WTC11 (cell line): ENCODE results near the gene SEZ6. TPM values are rescaled to one million over a fixed set of nuclear protein-coding genes. Genes with fewer than 3 reads are reported as not detected.

ENCODE experiments used
- ATAC-seq: fragments of 200-7000 bp; cut with Tn5 transposase; 2 replicates; pipeline ENCODE4 v1.10.0; 2021; ENCODE audit warnings: mild to moderate bottlenecking, moderate library complexity
- CTCF ChIA-PET: fragments of 300-600 bp; sonication (Branson Sonifier 250); formaldehyde crosslinking; loops from one replicate; lab custom pipeline; 2021; ENCODE audit warnings: antibody characterized with exemption; lab: Charles Lee
- POLR2A ChIA-PET: fragments of 350-600 bp; sonication (Branson Sonifier 250); formaldehyde crosslinking; loops from one replicate; lab custom pipeline; 2021; ENCODE audit warnings: antibody characterized with exemption; lab: Charles Lee
- DNase-seq: peaks from one replicate; pipeline ENCODE4 v3.0.0; 2021; ENCODE audit warnings: low spot score
- H3K27ac Mint-ChIP-seq: 2 replicates; pipeline ENCODE4 v1.8.0; 2021; ENCODE audit warnings: mixed read lengths
- H3K27me3 Mint-ChIP-seq: 2 replicates; pipeline ENCODE4 v1.8.0; 2021; ENCODE audit warnings: low read depth, mild to moderate bottlenecking, moderate library complexity, mixed read lengths
- H3K36me3 Mint-ChIP-seq: 2 replicates; pipeline ENCODE4 v1.8.0; 2021; ENCODE audit warnings: mixed read lengths
- H3K4me1 Mint-ChIP-seq: 2 replicates; pipeline ENCODE4 v1.8.0; 2022; ENCODE audit warnings: mixed read lengths
- H3K4me3 Mint-ChIP-seq: 2 replicates; pipeline ENCODE4 v1.8.0; 2021; ENCODE audit warnings: mild to moderate bottlenecking, moderate library complexity, mixed read lengths
- H3K9me3 Mint-ChIP-seq: 2 replicates; pipeline ENCODE4 v1.8.0; 2021; ENCODE audit warnings: mixed read lengths
- ATF1 ChIP-seq: sonication (generic); formaldehyde crosslinking; IDR thresholded peaks from 2 replicates; pipeline ENCODE4 v1.8.1; 2023; ENCODE audit warnings: mild to moderate bottlenecking, moderate library complexity, missing genetic modification reagents
- CBFB ChIP-seq: sonication (generic); formaldehyde crosslinking; IDR thresholded peaks from 2 replicates; pipeline ENCODE4 v1.8.1; 2022; ENCODE audit warnings: mild to moderate bottlenecking, low read depth, missing genetic modification reagents
- ELF4 ChIP-seq: sonication (generic); formaldehyde crosslinking; IDR thresholded peaks from 2 replicates; pipeline ENCODE4 v1.8.1; 2022; ENCODE audit warnings: low read depth, mild to moderate bottlenecking, moderate library complexity, missing genetic modification reagents
- FOXJ3 ChIP-seq: sonication (generic); formaldehyde crosslinking; IDR thresholded peaks from 2 replicates; pipeline ENCODE4 v1.9.0; 2021; ENCODE audit warnings: missing genetic modification reagents, mild to moderate bottlenecking, borderline replicate concordance
- GRHL2 ChIP-seq: fragments of 250-450 bp; sonication (Bioruptor Pico); IDR thresholded peaks from 2 replicates; pipeline ENCODE4 v1.8.0; 2022; ENCODE audit warnings: mild to moderate bottlenecking, moderate library complexity; ENCODE audit not compliant: insufficient replicate concordance, severe bottlenecking
- JUN ChIP-seq: sonication (generic); formaldehyde crosslinking; IDR thresholded peaks from 2 replicates; pipeline ENCODE4 v1.8.0; 2023; ENCODE audit warnings: mild to moderate bottlenecking, missing genetic modification reagents
- NFE2L1 ChIP-seq: sonication (generic); formaldehyde crosslinking; IDR thresholded peaks from 2 replicates; pipeline ENCODE4 v1.8.1; 2023; ENCODE audit warnings: missing genetic modification reagents
- NFYB ChIP-seq: sonication (generic); formaldehyde crosslinking; conservative IDR thresholded peaks from 2 replicates; pipeline ENCODE4 v1.8.0; 2022; ENCODE audit warnings: low read depth, missing genetic modification reagents
- NR1H2 ChIP-seq: sonication (generic); formaldehyde crosslinking; IDR thresholded peaks from 2 replicates; pipeline ENCODE4 v1.9.0; 2021; ENCODE audit warnings: mild to moderate bottlenecking, moderate library complexity, missing genetic modification reagents
- NR2C2 ChIP-seq: sonication (generic); formaldehyde crosslinking; IDR thresholded peaks from 2 replicates; pipeline ENCODE4 v1.8.0; 2022; ENCODE audit warnings: mild to moderate bottlenecking, missing genetic modification reagents
- SOX15 ChIP-seq: fragments of 250-450 bp; sonication (Bioruptor Pico); IDR thresholded peaks from 2 replicates; pipeline ENCODE4 v1.9.0; 2021; ENCODE audit warnings: mild to moderate bottlenecking
- TP53 ChIP-seq: sonication (generic); formaldehyde crosslinking; IDR thresholded peaks from 2 replicates; pipeline ENCODE4 v1.8.1; 2023; ENCODE audit warnings: mild to moderate bottlenecking, missing genetic modification reagents
- ZNF232 ChIP-seq: sonication (generic); formaldehyde crosslinking; IDR thresholded peaks from 2 replicates; pipeline ENCODE4 v1.8.0; 2022; ENCODE audit warnings: mild to moderate bottlenecking, missing genetic modification reagents
- ZNF396 ChIP-seq: fragments of 250-450 bp; sonication (Bioruptor Pico); IDR thresholded peaks from 2 replicates; pipeline ENCODE4 v1.8.0; 2021; ENCODE audit warnings: mild to moderate bottlenecking, moderate library complexity, borderline replicate concordance
- total RNA-seq: library from RNA; stranded (reverse); gene quantifications from 3 replicates; pipeline ENCODE4 v1.2.3, GENCODE V29; 2021
- TF ChIP-seq, protein P1 (sequence below): sonication (generic); formaldehyde crosslinking; IDR thresholded peaks from 2 replicates; pipeline ENCODE4 v1.8.1; 2023; ENCODE audit warnings: mild to moderate bottlenecking, missing genetic modification reagents
- TF ChIP-seq, protein P2 (sequence below): sonication (generic); formaldehyde crosslinking; IDR thresholded peaks from 2 replicates; pipeline ENCODE4 v1.8.0; 2023; ENCODE audit warnings: missing genetic modification reagents
- TF ChIP-seq, protein P3 (sequence below): fragments of 250-450 bp; sonication (Bioruptor Pico); IDR thresholded peaks from 2 replicates; pipeline ENCODE4 v1.9.0; 2021; ENCODE audit warnings: moderate library complexity, mild to moderate bottlenecking, inconsistent platforms, borderline replicate concordance

The SEZ6 gene
- total RNA-seq, 1 experiment from 2014 or later = 3.0 TPM

DNA sequence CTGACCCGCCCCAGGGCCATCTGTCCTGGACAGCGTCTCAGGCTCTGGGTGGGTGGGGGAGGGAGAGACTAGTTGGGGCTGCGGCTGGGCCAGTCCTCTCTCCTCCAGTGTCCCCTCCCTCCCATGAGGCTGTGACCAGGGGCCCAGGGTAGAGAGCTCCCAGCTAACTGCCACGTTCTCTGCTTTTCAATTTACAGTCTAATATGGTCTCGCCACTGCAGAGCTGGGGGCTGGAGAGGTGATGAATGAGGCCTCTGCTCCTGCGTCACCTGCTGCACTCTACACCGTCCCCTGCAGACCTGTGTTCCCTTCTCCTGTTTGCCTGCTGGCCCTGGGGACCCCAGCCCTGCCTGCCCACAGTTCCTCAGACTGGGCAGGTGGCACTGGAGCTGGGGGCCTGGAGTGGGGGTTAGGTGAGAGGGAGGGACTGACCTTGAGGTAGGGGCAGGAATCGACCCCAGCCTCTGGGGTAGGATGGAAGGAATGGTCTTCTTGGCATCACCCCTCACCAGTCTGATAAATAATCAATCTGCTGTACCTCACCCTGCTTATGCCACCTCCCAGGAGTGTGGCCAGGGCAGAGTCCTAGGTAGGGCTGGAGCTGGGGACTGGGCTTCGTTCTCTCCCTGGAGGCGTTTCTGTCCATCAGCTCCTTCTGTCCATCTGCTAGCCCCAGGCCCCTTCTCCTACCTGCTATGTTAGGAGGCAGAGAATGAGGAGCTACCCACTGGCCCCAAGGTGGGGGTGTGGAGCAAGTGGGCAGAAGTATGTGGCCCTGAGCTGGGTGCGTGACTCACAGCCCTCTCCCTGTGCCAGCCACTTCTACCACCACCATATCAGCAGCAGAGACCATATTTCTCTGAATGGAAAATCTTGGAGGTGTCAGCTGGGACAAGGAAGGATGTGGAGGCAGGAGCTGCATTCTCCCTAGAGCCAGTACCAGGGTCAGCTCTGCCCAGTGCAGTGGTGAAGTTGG is 12.9 kb downstream of the SEZ6 start:
- H3K4me1 Mint-ChIP-seq = peaks cover 18% of the 10 kb centered on the region
- POLR2A ChIA-PET = interaction anchor here (1.2 kb wide), 1 partner anchor 12 kb away, joined by 4 read pairs; no protein-coding TSS in a partner anchor
- no peak for TF ChIP-seq CBFB (CRISPR knock-in tag)
- TF ChIP-seq SOX15 (CRISPR knock-in tag) = no peak
- TF ChIP-seq, protein P1, sequence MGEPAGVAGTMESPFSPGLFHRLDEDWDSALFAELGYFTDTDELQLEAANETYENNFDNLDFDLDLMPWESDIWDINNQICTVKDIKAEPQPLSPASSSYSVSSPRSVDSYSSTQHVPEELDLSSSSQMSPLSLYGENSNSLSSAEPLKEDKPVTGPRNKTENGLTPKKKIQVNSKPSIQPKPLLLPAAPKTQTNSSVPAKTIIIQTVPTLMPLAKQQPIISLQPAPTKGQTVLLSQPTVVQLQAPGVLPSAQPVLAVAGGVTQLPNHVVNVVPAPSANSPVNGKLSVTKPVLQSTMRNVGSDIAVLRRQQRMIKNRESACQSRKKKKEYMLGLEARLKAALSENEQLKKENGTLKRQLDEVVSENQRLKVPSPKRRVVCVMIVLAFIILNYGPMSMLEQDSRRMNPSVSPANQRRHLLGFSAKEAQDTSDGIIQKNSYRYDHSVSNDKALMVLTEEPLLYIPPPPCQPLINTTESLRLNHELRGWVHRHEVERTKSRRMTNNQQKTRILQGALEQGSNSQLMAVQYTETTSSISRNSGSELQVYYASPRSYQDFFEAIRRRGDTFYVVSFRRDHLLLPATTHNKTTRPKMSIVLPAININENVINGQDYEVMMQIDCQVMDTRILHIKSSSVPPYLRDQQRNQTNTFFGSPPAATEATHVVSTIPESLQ (CRISPR knock-in tag) = no peak
- TF ChIP-seq ATF1 (CRISPR knock-in tag) = no peak
- TF ChIP-seq ZNF396 (CRISPR knock-in tag) = no peak
- no peak for TF ChIP-seq NFE2L1
- no peak overlapping the region for H3K4me3 Mint-ChIP-seq
- no peak for ATAC-seq
- DNase-seq = no peak
- CTCF ChIA-PET = interaction anchor here (0.7 to 3.1 kb wide), 10 partner anchors 9 to 123 kb away, joined by 3 to 28 read pairs (median 4); no protein-coding TSS in a partner anchor
- H3K36me3 Mint-ChIP-seq = no peaks in the 10 kb centered on the region
- H3K9me3 Mint-ChIP-seq = no peaks in the 10 kb centered on the region
- no peak overlapping the region for H3K27ac Mint-ChIP-seq
- peaks cover 23% of the 10 kb centered on the region for H3K27me3 Mint-ChIP-seq

DNA sequence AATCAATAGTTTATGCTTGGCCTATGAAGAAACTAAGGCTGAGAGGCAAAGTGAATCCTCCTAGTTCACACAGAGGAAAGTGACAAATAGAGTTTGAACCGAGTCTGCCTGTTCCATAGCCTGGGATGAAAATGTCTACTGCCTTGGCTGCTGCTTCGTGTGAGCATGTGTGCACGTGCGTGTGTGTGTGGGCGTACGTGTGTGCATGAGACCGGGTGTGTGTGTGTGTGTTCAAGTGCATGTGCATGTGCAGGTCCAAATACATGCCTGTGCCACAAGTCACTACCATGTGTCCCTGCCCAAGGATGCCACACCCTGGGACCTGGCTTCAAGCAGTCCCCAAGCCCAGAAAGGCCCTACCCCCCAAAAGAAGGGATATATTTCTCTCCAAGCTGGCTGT is 13.6 kb downstream of the SEZ6 start:
- no peak for ATAC-seq
- no peaks in the 10 kb centered on the region for H3K36me3 Mint-ChIP-seq
- no peak overlapping the region for H3K27ac Mint-ChIP-seq
- peaks cover 24% of the 10 kb centered on the region for H3K27me3 Mint-ChIP-seq
- CTCF ChIA-PET = interaction anchor here (1.2 to 3.1 kb wide), 4 partner anchors 18 to 124 kb away, joined by 3 to 28 read pairs (median 7); no protein-coding TSS in a partner anchor
- POLR2A ChIA-PET = interaction anchor here (1.2 kb wide), 1 partner anchor 12 kb away, joined by 4 read pairs; no protein-coding TSS in a partner anchor
- H3K4me3 Mint-ChIP-seq = no peak overlapping the region
- TF ChIP-seq ELF4 (CRISPR knock-in tag) = no peak
- TF ChIP-seq, protein P2, sequence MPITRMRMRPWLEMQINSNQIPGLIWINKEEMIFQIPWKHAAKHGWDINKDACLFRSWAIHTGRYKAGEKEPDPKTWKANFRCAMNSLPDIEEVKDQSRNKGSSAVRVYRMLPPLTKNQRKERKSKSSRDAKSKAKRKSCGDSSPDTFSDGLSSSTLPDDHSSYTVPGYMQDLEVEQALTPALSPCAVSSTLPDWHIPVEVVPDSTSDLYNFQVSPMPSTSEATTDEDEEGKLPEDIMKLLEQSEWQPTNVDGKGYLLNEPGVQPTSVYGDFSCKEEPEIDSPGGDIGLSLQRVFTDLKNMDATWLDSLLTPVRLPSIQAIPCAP (CRISPR knock-in tag) = no peak
- TF ChIP-seq FOXJ3 (CRISPR knock-in tag) = no peak
- no peak for TF ChIP-seq NFYB (CRISPR knock-in tag)
- no peak for TF ChIP-seq GRHL2 (CRISPR knock-in tag)
- TF ChIP-seq NFE2L1 = no peak
- TF ChIP-seq NR2C2 (CRISPR knock-in tag) = no peak
- TF ChIP-seq, protein P3, sequence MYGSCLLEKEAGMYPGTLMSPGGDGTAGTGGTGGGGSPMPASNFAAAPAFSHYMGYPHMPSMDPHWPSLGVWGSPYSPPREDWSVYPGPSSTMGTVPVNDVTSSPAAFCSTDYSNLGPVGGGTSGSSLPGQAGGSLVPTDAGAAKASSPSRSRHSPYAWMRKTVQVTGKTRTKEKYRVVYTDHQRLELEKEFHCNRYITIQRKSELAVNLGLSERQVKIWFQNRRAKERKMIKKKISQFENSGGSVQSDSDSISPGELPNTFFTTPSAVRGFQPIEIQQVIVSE (CRISPR knock-in tag) = no peak
- DNase-seq = no peak
- H3K4me1 Mint-ChIP-seq = peaks cover 15% of the 10 kb centered on the region
- H3K9me3 Mint-ChIP-seq = no peaks in the 10 kb centered on the region

DNA sequence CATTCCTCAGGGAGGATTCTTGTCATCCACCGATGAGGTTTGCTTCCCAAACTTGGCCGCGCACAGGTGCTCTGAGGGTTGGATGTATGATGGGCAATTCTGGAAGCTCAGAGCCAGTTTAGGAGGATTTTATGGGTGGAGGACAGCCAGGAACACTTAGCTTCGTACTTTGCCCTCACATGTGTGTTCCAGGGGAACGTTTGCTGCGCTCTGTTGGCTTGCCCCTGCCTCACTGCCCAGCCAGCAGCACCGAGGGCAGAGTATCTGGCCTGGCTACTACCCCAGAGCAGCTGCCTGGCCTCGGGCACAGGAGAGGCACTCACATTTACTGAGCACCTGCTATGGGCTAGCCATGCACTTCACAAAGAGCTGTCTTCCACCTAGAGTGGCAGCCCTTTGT is 14.1 kb downstream of the SEZ6 start:
- no peak for DNase-seq
- Mint-ChIP-seq H3K36me3 (no peaks in the 10 kb centered on the region), H3K27ac (no peak overlapping the region), H3K27me3 (peaks cover 20% of the 10 kb centered on the region), H3K9me3 (no peaks in the 10 kb centered on the region), H3K4me1 (peaks cover 14% of the 10 kb centered on the region), H3K4me3 (no peak overlapping the region)
- TF ChIP-seq TP53 (CRISPR knock-in tag) (no peak), NR1H2 (CRISPR knock-in tag) (no peak), ZNF232 (CRISPR knock-in tag) (no peak), JUN (no peak)
- POLR2A ChIA-PET = interaction anchor here (1.2 kb wide), 1 partner anchor 11 kb away, joined by 4 read pairs; no protein-coding TSS in a partner anchor
- ATAC-seq = no peak
- CTCF ChIA-PET = interaction anchor here (1.2 to 3.1 kb wide), 3 partner anchors 27 to 125 kb away, joined by 3 to 28 read pairs (median 11); no protein-coding TSS in a partner anchor
